SJCRH30 (cell line): ENCODE data around the gene THEMIS2. TPM values are rescaled to one million over a fixed set of nuclear protein-coding genes. Genes with fewer than 3 reads are reported as not detected.
"Not testable (repeated sequence)": the region's sequence is repeated elsewhere in the genome, so short reads cannot be mapped to it uniquely, and the experiment has no call there.

Experiments
- DNase-seq, 2 experiments: peaks; one replicate each; pipeline ENCODE4 v3.0.0-alpha.2; 2015 to 2020
- H3K27ac ChIP-seq: fragments of 250-450 bp; sonication (Bioruptor Pico); 2 replicates; pipeline ENCODE4 v1.5.1; 2020; ENCODE audit warnings: mild to moderate bottlenecking, moderate library complexity
- H3K27me3 ChIP-seq: fragments of 250-450 bp; sonication (Bioruptor Pico); 2 replicates; pipeline ENCODE4 v1.5.1; 2020; ENCODE audit warnings: mild to moderate bottlenecking, moderate library complexity
- H3K36me3 ChIP-seq: fragments of 250-450 bp; sonication (Bioruptor Pico); 2 replicates; pipeline ENCODE4 v1.5.1; 2020; ENCODE audit warnings: mild to moderate bottlenecking, moderate library complexity
- H3K4me1 ChIP-seq: fragments of 250-450 bp; sonication (Bioruptor Pico); 2 replicates; pipeline ENCODE4 v1.5.1; 2020; ENCODE audit warnings: mild to moderate bottlenecking, moderate library complexity
- H3K4me3 ChIP-seq: fragments of 250-450 bp; sonication (Bioruptor Pico); 2 replicates; pipeline ENCODE4 v1.5.1; 2020; ENCODE audit warnings: mild to moderate bottlenecking, moderate library complexity
- H3K9me3 ChIP-seq: fragments of 250-450 bp; sonication (Bioruptor Pico); replicated peaks from 2 replicates; pipeline ENCODE4 v1.5.1; 2020; ENCODE audit warnings: mild to moderate bottlenecking, moderate library complexity
- total RNA-seq: library from RNA; depleted of rRNA; stranded (reverse); fragments of >200 nt; shearing (Covaris generic); gene quantifications from 2 replicates; pipeline ENCODE4 v1.2.3, GENCODE V29; 2014

Gene THEMIS2
- total RNA-seq, 1 experiment from 2014 or later: 13.4 TPM

DNA sequence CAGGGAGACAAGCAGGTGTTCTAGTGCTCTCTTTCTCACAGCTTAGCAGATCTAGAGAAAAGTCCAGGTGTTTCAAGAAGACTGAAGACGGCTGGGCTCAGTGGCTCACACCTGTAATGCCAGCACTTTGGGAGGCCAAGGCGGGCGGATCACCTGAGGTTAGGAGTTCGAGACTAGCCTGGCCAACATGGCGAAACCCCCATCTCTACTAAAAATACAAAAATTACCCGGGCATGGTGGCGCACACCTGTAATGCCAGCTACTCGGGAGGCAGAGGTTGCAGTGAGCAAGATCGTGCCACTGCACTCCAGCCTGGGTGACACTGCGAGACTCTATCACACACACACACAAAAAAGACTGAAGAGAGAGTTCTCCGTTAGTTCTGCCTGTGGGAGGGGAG is 14.8 kb upstream of the THEMIS2 start:
- H3K4me1 ChIP-seq, H3K4me3 ChIP-seq, H3K27me3 ChIP-seq, H3K9me3 ChIP-seq, DNase-seq, H3K36me3 ChIP-seq, H3K27ac ChIP-seq: not testable (repeated sequence)

GRCh38 chr1:27858072-27858948 is 14.0 kb upstream of the THEMIS2 start:
- Histone ChIP-seq H3K4me1 (peaks cover 4% of the 10 kb centered on the region; the same call in 1 of the 2 replicates), H3K9me3 (no peaks in the 10 kb centered on the region), H3K27me3 (no peaks in the 10 kb centered on the region), H3K36me3 (no peaks in the 10 kb centered on the region), H3K27ac (no peak overlapping the region), H3K4me3 (peak overlapping the region; percentile 34)
- peak; percentile 85 to 94 for DNase-seq

GRCh38 chr1:27858949-27859576 is 13.3 kb upstream of the THEMIS2 start:
- DNase-seq: no peak

DNA sequence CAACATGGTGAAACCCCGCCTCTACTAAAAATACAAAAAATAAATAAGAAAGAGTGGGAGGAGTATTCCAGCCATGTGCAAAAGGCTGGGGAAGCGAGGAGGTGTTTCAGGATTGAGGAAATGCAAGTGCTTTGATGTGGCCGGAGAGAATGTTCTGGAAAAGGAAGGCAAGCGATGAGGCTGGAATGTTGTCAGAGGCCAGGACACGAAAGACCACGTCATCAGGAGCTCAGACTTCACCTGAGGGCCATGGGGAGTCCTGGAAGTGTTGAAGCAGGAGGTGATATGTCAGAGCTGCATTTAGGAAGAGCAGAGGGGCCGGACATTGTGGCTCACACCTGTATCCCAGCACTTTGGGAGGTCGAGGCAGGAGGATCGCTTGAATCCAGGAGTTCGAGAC is 10.9 kb upstream of the THEMIS2 start:
- no peaks in the 10 kb centered on the region for H3K27me3 ChIP-seq
- no peaks in the 10 kb centered on the region for H3K9me3 ChIP-seq
- no peak overlapping the region for H3K27ac ChIP-seq
- peaks cover 4% of the 10 kb centered on the region; the same call in 1 of the 2 replicates for H3K4me1 ChIP-seq
- H3K4me3 ChIP-seq: no peak overlapping the region
- no peak for DNase-seq
- H3K36me3 ChIP-seq: no peaks in the 10 kb centered on the region

More at GRCh38 chr1:27858949-27859576, 13.3 kb upstream of the THEMIS2 start:
- Histone ChIP-seq H3K9me3 (no peaks in the 10 kb centered on the region), H3K36me3 (no peaks in the 10 kb centered on the region), H3K4me3 (no peak overlapping the region), H3K4me1 (peaks cover 4% of the 10 kb centered on the region; the same call in 1 of the 2 replicates), H3K27me3 (no peaks in the 10 kb centered on the region), H3K27ac (no peak overlapping the region)

GRCh38 chr1:27862004-27862403 is 10.3 kb upstream of the THEMIS2 start:
- no peak for DNase-seq
- H3K4me1 ChIP-seq: no peaks in the 10 kb centered on the region
- H3K4me3 ChIP-seq: no peak overlapping the region
- H3K9me3 ChIP-seq: no peaks in the 10 kb centered on the region
- no peaks in the 10 kb centered on the region for H3K27me3 ChIP-seq
- no peak overlapping the region for H3K27ac ChIP-seq
- H3K36me3 ChIP-seq: no peaks in the 10 kb centered on the region

- Histone ChIP-seq H3K4me1 (no peaks in the 10 kb centered on the region), H3K27ac (no peak overlapping the region), H3K36me3 (no peaks in the 10 kb centered on the region), H3K9me3 (no peaks in the 10 kb centered on the region), H3K4me3 (no peak overlapping the region), H3K27me3 (no peaks in the 10 kb centered on the region)
- peak in 1 of 2 experiments; percentile 37 for DNase-seq
These were observed 9.4 kb upstream of the THEMIS2 start for GRCh38 chr1:27862671-27863537.

DNA sequence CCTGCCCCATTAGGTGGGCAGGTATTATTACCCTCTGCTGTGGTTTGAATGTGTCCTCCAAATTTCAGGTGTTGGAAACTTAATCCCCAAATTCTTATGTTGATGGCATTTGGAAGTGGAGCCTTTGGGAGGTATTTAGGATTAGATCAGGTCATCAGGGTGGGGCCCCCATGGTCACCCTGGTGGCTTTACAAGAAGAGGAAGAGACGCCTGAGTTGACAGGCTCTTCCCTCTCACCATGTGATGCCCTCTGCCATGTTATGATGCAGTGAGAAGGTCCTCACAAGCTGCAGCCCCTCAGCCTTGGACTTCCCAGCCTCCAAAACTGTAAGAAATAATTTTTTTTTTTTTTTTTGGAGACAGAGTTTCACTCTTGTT is 8.8 kb upstream of the THEMIS2 start:
- Histone ChIP-seq H3K9me3 (no peaks in the 10 kb centered on the region), H3K27me3 (no peaks in the 10 kb centered on the region), H3K27ac (no peak overlapping the region), H3K36me3 (no peaks in the 10 kb centered on the region), H3K4me3 (no peak overlapping the region), H3K4me1 (0 out of 2 replicates have a peak, but pooled peaks cover 2% of the 10 kb centered on the region)
- DNase-seq: no peak

- H3K27ac ChIP-seq: no peak overlapping the region
- no peak for DNase-seq
- no peak overlapping the region for H3K4me3 ChIP-seq
These were observed 8.0 kb upstream of the THEMIS2 start for GRCh38 chr1:27864264-27864895.

DNA sequence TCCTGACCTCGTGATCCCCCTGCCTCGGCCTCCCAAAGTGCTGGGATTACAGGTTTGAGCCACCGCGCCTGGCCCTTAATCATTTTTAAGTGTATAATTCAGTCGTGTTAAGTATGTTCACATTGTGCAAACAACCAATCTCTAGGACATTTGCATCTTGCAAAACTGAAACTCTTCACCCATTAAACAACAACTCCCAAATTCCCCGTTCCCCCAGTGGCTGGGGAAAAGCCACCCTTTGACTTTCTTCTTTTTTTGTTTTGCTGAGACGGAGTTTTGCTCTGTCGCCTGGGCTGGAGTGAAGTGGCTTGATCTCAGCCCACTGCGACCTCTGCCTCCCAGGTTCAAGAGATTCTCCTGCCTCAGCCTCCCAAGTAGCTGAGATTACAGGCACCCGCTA is 6.5 kb upstream of the THEMIS2 start:
- no peak overlapping the region for H3K27ac ChIP-seq
- no peaks in the 10 kb centered on the region for H3K36me3 ChIP-seq
- no peak for DNase-seq
- no peak overlapping the region for H3K4me3 ChIP-seq
- H3K27me3 ChIP-seq: no peaks in the 10 kb centered on the region
- peaks cover 9% of the 10 kb centered on the region; the same call in 1 of the 2 replicates for H3K4me1 ChIP-seq
- H3K9me3 ChIP-seq: no peaks in the 10 kb centered on the region

More at GRCh38 chr1:27864264-27864895, 8.0 kb upstream of the THEMIS2 start:
- Histone ChIP-seq H3K4me1 (peaks cover 8% of the 10 kb centered on the region; the same call in 1 of the 2 replicates), H3K27me3 (no peaks in the 10 kb centered on the region), H3K9me3 (no peaks in the 10 kb centered on the region), H3K36me3 (no peaks in the 10 kb centered on the region)

DNA sequence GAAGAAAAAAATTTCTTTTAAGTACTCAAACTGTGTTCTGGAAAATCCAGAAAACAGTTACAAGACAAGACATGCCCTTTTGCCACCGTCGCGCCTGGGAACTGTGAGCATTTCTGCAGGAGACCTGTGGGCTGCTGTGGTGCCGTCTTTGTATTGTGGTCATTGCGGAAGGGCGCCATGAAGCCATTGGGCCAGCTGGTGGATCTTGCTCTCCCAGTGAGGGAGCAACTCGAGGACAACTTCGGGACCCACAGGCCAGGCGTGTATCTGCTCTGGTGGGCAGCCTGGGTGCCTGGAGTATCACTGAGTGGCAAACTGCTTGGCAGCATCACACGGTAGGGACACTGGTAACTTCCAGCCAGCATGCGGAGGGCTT is 3.8 kb upstream of the THEMIS2 start:
- no peak overlapping the region for H3K4me3 ChIP-seq
- DNase-seq: no peak
- H3K36me3 ChIP-seq: no peaks in the 10 kb centered on the region
- H3K4me1 ChIP-seq: peaks cover 9% of the 10 kb centered on the region; the same call in 1 of the 2 replicates
- H3K27ac ChIP-seq: no peak overlapping the region
- H3K9me3 ChIP-seq: no peaks in the 10 kb centered on the region
- H3K27me3 ChIP-seq: no peaks in the 10 kb centered on the region

DNA sequence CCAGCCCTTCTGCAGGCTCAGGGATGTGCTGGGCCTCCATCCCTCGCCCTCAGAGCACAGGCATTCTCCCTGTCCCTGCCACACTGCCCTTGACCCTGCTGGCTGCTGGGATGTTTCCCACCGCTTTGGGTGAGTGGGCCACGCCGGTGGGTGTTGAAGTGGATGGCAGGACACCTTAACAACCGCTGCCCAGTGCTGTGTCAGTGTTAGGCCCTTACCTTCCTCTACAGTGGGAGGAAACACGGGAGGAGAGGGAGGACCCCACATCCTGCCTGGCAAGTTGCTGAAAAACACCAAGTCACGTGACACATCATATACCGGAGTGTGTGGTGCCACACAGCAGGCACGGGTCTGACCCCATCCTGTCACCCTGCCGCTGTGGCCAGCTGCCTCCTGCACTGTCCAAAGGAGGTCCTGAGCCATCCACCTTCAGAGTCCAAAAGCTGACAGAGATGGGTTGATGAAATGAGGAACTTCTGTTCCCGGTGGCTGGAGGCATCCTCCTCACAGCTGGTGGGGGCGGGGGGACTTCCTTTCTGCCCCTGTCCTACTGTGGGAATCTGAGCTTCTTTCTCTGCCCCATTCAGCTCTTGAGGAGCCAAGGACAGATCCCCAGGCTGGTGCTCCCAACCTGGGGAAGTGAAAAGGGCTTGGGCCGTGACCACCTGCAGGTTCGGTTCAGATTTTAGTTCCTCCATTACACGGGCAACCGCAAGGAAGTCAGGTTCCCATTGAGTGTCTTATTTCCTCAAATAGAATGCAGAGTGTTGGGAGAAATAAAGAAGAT is 3.2 kb upstream of the THEMIS2 start:
- no peaks in the 10 kb centered on the region for H3K9me3 ChIP-seq
- peak in 1 of 2 experiments; percentile 43 for DNase-seq
- peaks cover 9% of the 10 kb centered on the region; the same call in 1 of the 2 replicates for H3K4me1 ChIP-seq
- H3K36me3 ChIP-seq: no peaks in the 10 kb centered on the region
- H3K27me3 ChIP-seq: no peaks in the 10 kb centered on the region
- H3K27ac ChIP-seq: no peak overlapping the region
- peak overlapping the region; percentile 29 for H3K4me3 ChIP-seq

DNA sequence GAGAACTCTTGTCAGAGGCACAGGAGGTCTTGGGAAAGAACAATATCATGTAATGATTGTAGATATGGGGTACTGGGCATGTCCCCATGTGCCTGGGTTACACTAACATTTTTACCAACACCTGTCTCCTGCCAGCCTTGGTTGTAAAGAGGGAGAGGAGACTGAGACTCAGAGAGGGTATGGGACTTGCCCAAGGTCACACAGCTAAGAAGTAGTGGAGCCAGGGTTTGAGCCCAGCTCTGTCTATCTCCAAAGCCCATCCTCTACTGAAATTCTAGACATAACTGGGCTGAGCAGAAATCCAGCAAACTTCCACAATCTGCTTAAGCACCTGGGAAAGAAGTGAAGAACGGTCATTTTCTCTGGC is 2.6 kb upstream of the THEMIS2 start:
- DNase-seq: no peak
- H3K9me3 ChIP-seq: no peaks in the 10 kb centered on the region
- peaks cover 9% of the 10 kb centered on the region; the same call in 1 of the 2 replicates for H3K4me1 ChIP-seq
- H3K36me3 ChIP-seq: no peaks in the 10 kb centered on the region
- H3K4me3 ChIP-seq: no peak overlapping the region
- H3K27me3 ChIP-seq: no peaks in the 10 kb centered on the region
- no peak overlapping the region for H3K27ac ChIP-seq

DNA sequence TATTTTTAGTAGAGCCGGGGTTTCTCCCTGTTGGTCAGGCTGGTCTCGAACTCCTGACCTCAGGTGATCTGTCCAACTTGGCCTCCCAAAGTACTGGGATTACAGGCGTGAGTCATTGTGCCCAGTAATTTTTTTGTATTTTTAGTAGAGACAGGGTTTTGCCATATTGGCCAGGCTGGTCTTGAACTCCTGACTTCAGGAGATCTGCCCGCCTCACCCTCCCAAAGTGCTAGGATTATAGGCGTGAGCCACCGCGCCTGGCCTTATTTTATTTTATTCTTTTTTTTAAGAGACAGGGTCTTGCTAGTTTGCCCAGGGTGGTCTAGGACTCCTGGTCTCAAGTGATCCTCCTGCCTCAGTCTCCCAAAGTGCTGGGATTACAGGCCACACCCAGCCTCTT is 1.3 kb upstream of the THEMIS2 start:
- H3K36me3 ChIP-seq: not testable (repeated sequence)

More for the DNA sequence above, 1.3 kb upstream of the THEMIS2 start:
- H3K9me3 ChIP-seq, H3K4me3 ChIP-seq, H3K27ac ChIP-seq, H3K27me3 ChIP-seq, DNase-seq: not testable (repeated sequence)
- H3K4me1 ChIP-seq: peaks cover 17% of the 10 kb centered on the region
